ENCODE data around the gene RGS3.

DNA sequence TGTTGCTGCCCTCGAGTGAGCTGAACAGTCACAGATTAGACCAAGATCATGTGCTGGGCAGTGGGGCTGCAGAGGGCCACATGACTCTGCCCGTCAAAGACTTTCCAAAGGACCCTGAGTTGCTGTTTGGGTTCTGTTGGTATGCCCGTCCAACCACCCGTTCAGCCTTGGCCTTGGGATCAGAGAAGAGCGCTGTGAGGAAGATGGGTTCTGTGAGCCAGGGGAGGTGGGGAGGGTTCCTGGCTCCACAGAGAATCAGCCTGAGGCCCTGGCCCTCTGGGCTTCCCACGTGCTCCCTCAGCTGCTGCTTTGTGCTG is 72.6 kb downstream of the RGS3 start:
- TF ChIP-seq, protein P1, sequence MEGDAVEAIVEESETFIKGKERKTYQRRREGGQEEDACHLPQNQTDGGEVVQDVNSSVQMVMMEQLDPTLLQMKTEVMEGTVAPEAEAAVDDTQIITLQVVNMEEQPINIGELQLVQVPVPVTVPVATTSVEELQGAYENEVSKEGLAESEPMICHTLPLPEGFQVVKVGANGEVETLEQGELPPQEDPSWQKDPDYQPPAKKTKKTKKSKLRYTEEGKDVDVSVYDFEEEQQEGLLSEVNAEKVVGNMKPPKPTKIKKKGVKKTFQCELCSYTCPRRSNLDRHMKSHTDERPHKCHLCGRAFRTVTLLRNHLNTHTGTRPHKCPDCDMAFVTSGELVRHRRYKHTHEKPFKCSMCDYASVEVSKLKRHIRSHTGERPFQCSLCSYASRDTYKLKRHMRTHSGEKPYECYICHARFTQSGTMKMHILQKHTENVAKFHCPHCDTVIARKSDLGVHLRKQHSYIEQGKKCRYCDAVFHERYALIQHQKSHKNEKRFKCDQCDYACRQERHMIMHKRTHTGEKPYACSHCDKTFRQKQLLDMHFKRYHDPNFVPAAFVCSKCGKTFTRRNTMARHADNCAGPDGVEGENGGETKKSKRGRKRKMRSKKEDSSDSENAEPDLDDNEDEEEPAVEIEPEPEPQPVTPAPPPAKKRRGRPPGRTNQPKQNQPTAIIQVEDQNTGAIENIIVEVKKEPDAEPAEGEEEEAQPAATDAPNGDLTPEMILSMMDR (IDR thresholded peaks at IDR 0.05), result no peak
- no peak for TF ChIP-seq POLR2A (IDR thresholded peaks at IDR 0.05)
